Amniotic epithelial cell (primary cell): ENCODE data around the gene MBNL2.
"Not testable (repeated sequence)": the region's sequence is repeated elsewhere in the genome, so short reads cannot be mapped to it uniquely, and the experiment has no call there.

Experiments
- DNase-seq: peaks from one replicate; pipeline ENCODE4 v3.0.0-alpha.2; 2010; ENCODE audit warnings: low read depth

The MBNL2 gene

DNA sequence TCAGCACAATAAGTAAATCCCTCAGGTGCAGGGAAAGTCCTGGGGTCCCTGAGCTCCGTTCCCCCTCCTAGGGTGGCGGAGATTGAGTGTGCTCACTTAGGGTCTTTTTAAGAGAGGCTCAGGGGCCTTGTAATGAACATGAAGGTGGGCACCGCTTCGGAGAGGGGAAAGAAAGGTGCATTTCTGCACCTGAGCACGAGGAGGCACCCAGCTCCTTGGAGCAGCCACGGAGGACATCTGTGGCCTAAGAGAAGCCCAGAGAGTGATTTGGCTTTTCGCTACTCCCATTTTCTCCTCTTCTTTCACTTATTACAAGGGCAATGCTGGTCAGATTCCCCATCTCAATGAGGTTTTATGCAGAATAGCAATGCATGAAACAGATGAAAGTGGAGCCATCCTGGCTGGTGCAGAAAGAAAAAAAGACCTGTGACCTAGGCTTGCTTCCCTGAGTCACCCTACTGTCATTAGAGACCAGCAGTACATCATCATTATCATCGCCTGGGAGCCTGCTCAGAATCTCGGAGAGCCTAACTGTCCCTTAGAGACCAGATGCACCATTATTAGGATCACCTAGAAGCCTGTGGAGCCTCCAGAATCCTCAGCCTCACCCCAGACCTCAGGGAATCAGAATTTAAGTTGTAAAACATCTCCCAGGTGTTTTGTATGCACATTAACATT lies 125.3 kb downstream of the MBNL2 start:
- no peak for DNase-seq

DNA sequence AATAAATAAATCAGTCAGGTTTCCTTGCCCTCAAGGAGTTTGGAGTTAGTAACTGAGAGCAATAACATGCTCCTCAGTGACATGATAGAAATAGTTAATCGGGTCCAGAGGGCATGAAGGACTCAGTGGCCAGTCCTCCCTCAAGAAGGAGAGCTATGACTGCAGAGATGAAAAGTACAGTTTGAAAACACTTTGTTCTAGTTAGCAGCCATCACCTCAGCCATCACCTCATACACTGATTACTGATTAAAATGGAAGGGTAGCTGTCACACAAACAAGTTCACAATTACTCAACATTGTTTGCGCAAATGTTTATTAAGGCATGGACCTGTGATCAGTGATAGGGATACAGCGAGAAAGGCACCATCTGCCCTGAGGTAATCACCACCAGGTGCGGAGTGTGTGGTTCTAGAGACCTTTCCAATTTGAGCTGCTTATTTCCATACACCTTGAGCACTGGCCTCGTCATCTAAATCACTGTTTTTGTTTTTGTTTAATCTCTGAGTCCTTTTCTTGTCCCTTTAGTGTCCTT lies 126.5 kb downstream of the MBNL2 start:
- no peak for DNase-seq

DNA sequence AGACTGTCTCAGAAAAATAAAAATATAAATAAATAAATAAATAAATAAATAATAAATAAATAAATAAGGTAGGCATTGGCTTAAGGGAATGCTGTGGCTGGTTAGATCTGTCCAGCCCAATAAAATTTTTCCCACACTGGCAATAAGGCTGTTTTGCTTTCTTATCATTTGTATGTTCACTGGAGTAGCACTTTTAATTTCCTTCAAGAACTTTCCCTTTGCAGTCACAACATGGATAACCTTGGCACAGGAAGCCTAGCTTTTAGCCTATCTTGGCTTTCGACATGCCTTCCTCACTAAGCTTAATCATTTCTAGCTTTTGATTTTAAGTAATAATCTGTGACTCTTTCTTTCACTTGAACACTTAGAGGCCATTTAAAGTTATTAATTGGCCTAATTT lies 129.9 kb downstream of the MBNL2 start:
- not testable (repeated sequence) for DNase-seq

GRCh38 chr13:97352815-97353214 lies 130.7 kb downstream of the MBNL2 start:
- no peak for DNase-seq

- DNase-seq = peak; percentile 67
Measured at GRCh38 chr13:97353927-97354675, 132.0 kb downstream of the MBNL2 start.

DNA sequence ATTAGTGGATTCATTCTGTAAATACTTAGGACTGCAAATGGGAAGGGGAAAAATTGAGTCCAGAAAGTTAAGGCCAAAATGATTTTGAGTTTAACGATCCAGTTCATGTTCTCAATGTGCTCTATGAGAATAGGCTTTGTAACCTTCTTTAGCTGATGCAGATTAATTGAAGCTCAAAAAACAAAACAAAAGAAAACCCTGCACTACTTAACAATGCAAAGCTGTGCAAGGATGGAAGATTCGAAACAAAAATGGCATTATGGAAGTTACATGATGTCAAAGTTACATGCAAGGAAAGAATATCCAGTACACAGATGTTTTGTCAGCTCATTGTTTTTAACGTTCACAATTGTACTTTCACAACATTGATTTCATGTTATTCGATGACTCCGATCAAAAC lies 132.7 kb downstream of the MBNL2 start:
- DNase-seq = no peak

- DNase-seq = no peak
Measured at GRCh38 chr13:97356592-97356991, 134.5 kb downstream of the MBNL2 start.

GRCh38 chr13:97359181-97360057 lies 137.3 kb downstream of the MBNL2 start:
- DNase-seq = peak; percentile 87

GRCh38 chr13:97360610-97361009 lies 138.5 kb downstream of the MBNL2 start:
- no peak for DNase-seq

DNA sequence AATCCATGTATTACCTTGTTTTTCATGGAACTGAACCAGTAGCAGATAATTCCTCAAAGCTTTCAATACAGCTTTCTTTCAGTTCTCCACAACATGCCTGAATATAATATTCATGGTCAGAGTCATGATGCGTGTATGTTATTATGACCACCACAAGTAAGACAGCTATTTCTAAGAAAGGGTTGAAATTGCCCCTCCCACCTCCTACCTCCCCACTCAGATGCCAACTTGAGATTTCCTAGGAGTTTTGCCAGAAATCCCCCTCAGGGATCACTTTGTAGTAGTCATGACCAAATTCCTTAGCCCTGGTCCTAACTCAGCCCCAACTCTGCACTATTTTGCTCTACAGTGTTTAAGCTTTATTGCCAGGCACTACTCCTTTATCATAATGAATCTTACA lies 141.9 kb downstream of the MBNL2 start:
- no peak for DNase-seq

DNA sequence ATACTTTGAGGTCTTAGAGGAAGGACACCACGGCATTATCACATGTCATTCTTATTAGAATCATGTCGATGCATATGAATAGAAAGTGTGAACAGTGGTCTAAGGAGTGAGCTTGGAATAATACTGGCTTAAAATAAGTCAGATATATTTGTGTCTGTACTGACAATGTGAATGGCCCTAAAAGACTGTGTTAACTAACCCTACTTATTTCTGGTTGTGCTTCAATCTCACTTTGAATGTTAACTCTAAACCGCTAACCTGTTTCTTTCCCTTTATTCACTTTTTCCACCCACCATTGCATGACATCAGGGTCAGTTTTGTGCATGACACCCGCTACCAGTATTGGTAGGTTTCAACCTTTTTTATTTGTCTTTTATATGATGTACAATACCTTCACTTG lies 142.7 kb downstream of the MBNL2 start:
- no peak for DNase-seq

- no peak for DNase-seq
Measured at GRCh38 chr13:97366172-97366688, 144.1 kb downstream of the MBNL2 start.

GRCh38 chr13:97367016-97367822 lies 145.1 kb downstream of the MBNL2 start:
- peak; percentile 91 for DNase-seq

- DNase-seq = no peak
Measured at GRCh38 chr13:97369261-97369893, 147.2 kb downstream of the MBNL2 start.

DNA sequence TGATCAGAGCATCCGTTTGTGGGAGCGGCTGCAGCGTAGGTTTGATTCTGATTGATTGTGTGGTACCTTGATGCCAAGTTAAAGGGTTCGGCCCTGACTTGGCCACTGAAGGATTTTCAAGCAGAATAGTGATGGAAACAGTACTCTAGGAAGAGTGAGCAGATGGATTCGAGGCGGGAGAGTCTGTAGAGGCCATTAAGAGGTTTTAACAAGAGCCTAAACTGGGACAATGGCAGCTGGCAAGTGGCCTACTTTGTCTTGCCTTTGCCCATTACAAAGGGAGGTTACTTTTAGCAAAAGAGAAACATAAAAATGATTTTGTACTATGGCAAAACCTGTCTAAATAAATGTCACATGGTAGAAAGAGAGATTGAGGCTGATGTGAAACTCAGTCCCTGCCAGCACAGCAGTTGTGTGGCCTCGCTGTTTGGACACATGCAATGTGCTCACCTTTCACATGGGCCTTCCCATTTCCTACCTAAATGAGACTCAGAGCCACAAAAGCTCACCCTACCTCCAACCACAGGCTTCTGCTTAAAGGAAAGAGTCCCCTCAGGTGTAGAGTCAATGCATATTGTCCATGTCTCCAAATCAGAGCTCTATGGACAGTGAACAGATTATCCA lies 149.5 kb downstream of the MBNL2 start:
- no peak for DNase-seq

DNA sequence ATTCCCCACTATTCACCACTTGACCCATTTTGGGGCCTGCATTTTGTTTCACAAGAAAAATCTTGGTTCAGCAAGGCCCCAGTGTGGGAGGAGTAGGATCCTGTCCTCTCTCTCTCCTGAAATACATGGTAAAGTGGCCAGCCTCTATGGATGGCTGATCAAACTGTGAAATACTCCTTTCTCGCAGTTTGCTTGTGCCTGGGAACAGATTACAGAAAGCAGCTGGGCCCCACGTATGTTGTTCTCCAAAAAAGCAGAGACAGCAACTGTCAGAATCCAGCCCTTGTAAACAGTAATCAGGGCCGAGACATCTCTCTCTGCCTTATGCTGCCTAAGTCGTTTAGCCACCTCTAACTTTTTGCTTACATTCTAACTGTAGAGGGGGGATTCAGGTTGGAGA lies 150.8 kb downstream of the MBNL2 start:
- no peak for DNase-seq

DNA sequence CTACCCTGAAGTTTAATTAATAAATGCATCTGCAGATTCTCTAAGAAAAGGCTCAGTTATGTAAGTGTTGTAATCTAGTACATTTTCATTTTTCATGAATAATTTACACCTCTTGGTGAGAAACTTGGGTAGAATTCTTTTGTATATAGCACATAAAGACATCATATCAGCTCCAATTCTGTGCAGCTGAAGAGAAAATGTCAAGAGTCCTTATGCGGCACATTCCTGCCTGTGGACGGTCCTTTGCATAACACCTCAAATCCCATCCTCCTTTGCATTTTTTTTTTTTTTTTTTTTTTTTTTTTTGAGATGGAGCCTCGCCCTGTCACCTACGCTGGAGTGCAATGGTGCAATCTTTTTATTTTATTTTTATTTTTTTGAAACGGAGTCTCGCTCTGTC lies 151.7 kb downstream of the MBNL2 start:
- DNase-seq = no peak

DNA sequence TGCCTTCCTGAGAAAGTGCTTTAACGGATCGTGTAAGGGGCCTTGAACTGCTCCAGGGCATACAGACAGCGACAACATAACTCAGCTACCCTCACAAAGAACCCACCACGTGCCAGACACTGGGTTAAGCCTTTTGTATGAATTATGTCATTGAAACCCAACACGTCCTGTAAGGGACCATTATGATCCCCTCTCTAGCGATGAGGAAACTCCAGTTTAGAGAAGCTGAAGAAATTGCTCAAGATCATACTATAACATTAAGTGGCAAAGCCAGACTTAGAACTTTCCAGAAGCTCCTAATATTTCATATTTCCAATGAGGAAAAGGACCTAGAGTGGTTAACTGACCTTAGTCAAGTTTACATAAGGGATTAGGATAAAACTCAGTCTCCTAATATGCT lies 154.8 kb downstream of the MBNL2 start:
- no peak for DNase-seq

GRCh38 chr13:97379386-97379785 lies 157.3 kb downstream of the MBNL2 start:
- no peak for DNase-seq

- no peak for DNase-seq
Measured at GRCh38 chr13:97380696-97381095, 158.6 kb downstream of the MBNL2 start.
